HepG2 (cell line): ENCODE data around the gene NUDT2. TPM values are rescaled to one million over a fixed set of nuclear protein-coding genes. Genes with fewer than 3 reads are reported as not detected.

Experiments
- ARID3A ChIP-seq: IDR thresholded peaks from 2 replicates; pipeline ENCODE4 v1.6.1; 2012; ENCODE audit warnings: low read depth, low read length, improper control_type of control experiment
- ATAD3A ChIP-seq: sonication (generic); formaldehyde crosslinking; IDR thresholded peaks from 2 replicates; pipeline ENCODE4 v1.4.0; 2020; ENCODE audit warnings: missing genetic modification reagents
- CENPT ChIP-seq: sonication (generic); formaldehyde crosslinking; IDR thresholded peaks from 2 replicates; pipeline ENCODE4 v1.8.0; 2022; ENCODE audit warnings: low read depth, mild to moderate bottlenecking, moderate library complexity, missing genetic modification reagents
- CHD4 ChIP-seq: fragments of 200-600 bp; sonication (generic); IDR thresholded peaks from 2 replicates; pipeline ENCODE4 v1.7.0; 2017; ENCODE audit warnings: mild to moderate bottlenecking, low read length, borderline replicate concordance
- ELF4 ChIP-seq: sonication (generic); formaldehyde crosslinking; IDR thresholded peaks from 2 replicates; pipeline ENCODE4 v1.5.0; 2020; ENCODE audit warnings: missing genetic modification reagents, mild to moderate bottlenecking, moderate library complexity, borderline replicate concordance
- HNRNPK ChIP-seq: fragments of 200-400 bp; formaldehyde crosslinking; IDR thresholded peaks from 2 replicates; pipeline ENCODE4 v1.6.1; 2018; ENCODE audit warnings: low read length, low read depth, moderate library complexity, mild to moderate bottlenecking; ENCODE audit not compliant: poor library complexity, severe bottlenecking
- KDM5A ChIP-seq: fragments of 200-600 bp; sonication (generic); IDR thresholded peaks from 2 replicates; pipeline ENCODE4 v1.7.0; 2018; ENCODE audit warnings: antibody characterized with exemption, mild to moderate bottlenecking, low read length, borderline replicate concordance
- NFYB ChIP-seq: sonication (generic); formaldehyde crosslinking; IDR thresholded peaks from 2 replicates; pipeline ENCODE4 v1.4.0; 2020; ENCODE audit warnings: missing genetic modification reagents
- POGK ChIP-seq: sonication (generic); formaldehyde crosslinking; conservative IDR thresholded peaks from 2 replicates; pipeline ENCODE4 v1.8.0; 2022; ENCODE audit warnings: mild to moderate bottlenecking, moderate library complexity, missing genetic modification reagents
- RORA ChIP-seq: sonication (generic); formaldehyde crosslinking; IDR thresholded peaks from 2 replicates; pipeline ENCODE4 v1.5.0; 2020; ENCODE audit warnings: mild to moderate bottlenecking, missing genetic modification reagents, moderate library complexity
- SALL2 ChIP-seq: sonication (generic); formaldehyde crosslinking; IDR thresholded peaks from 2 replicates; pipeline ENCODE4 v1.8.1; 2023; ENCODE audit warnings: mild to moderate bottlenecking, missing genetic modification reagents, inconsistent platforms
- SIN3B ChIP-seq: fragments of 150-350 bp; IDR thresholded peaks from 2 replicates; pipeline ENCODE4 v1.6.1; 2014; ENCODE audit warnings: low read length
- SIX1 ChIP-seq: sonication (generic); formaldehyde crosslinking; IDR thresholded peaks from 2 replicates; pipeline ENCODE4 v1.4.0; 2020; ENCODE audit warnings: missing genetic modification reagents, borderline replicate concordance
- SOX6 ChIP-seq, 2 experiments: fragments of 450-650 bp in 1 of 2; sonication (generic) in 1 of 2; formaldehyde crosslinking in 1 of 2; IDR thresholded peaks; 2 replicates each; pipeline versions ENCODE4 v1.4.0 to v1.6.1; 2017 to 2020; ENCODE audit warnings: antibody characterized with exemption in 1 of 2, mild to moderate bottlenecking in 1 of 2, missing genetic modification reagents in 1 of 2
- TEAD3 ChIP-seq: optimal IDR thresholded peaks from 2 replicates; pipeline ENCODE3; 2016; ENCODE audit warnings: borderline replicate concordance
- TRIM24 ChIP-seq: sonication (generic); formaldehyde crosslinking; IDR thresholded peaks from 2 replicates; pipeline ENCODE4 v1.8.0; 2022; ENCODE audit warnings: mild to moderate bottlenecking, missing genetic modification reagents
- ZNF124 ChIP-seq: sonication (generic); formaldehyde crosslinking; IDR thresholded peaks from 2 replicates; pipeline ENCODE4 v1.4.0; 2020; ENCODE audit warnings: missing genetic modification reagents
- ZNF331 ChIP-seq: sonication (generic); formaldehyde crosslinking; IDR thresholded peaks from 2 replicates; pipeline ENCODE4 v1.4.0; 2020; ENCODE audit warnings: missing genetic modification reagents
- ZNF335 ChIP-seq: sonication (generic); formaldehyde crosslinking; IDR thresholded peaks from 2 replicates; pipeline ENCODE4 v1.4.0; 2020; ENCODE audit warnings: missing genetic modification reagents
- ZNF451 ChIP-seq: sonication (generic); formaldehyde crosslinking; IDR thresholded peaks from 2 replicates; pipeline ENCODE4 v1.5.0; 2020; ENCODE audit warnings: mild to moderate bottlenecking, missing genetic modification reagents
- ZNF512 ChIP-seq: sonication (generic); formaldehyde crosslinking; IDR thresholded peaks from 2 replicates; pipeline ENCODE4 v1.4.0; 2020; ENCODE audit warnings: mild to moderate bottlenecking, missing genetic modification reagents
- ZNF563 ChIP-seq: sonication (generic); formaldehyde crosslinking; IDR thresholded peaks from 2 replicates; pipeline ENCODE4 v1.8.0; 2022; ENCODE audit warnings: mild to moderate bottlenecking, moderate library complexity, missing genetic modification reagents
- ZNF576 ChIP-seq: sonication (generic); formaldehyde crosslinking; IDR thresholded peaks from 2 replicates; pipeline ENCODE4 v1.4.0; 2020; ENCODE audit warnings: mild to moderate bottlenecking, missing genetic modification reagents
- ZNF772 ChIP-seq: sonication (generic); formaldehyde crosslinking; IDR thresholded peaks from 2 replicates; pipeline ENCODE4 v1.5.0; 2020; ENCODE audit warnings: mild to moderate bottlenecking, missing genetic modification reagents
- polyA plus RNA-seq, 8 experiments: library from polyadenylated mRNA; depleted of rRNA in 3 of 8; stranded (reverse) in 7 of 8; unstranded in 1 of 8; fragments of >200 nt; fragmentation: Illumina TruSeq in 4 of 8; extraction: Trizol in 4 of 8; gene quantifications; 2 replicates each; pipeline versions ENCODE4 v1.2.1 to v1.2.3, GENCODE V29; 2011 to 2016; ENCODE audit warnings: low read depth in 4 of 8, missing spikeins in 1 of 8, mixed read lengths in 1 of 8; ENCODE audit not compliant: insufficient read depth in 1 of 8
- total RNA-seq, 5 experiments: library from RNA; depleted of rRNA; stranded (reverse); fragments of >200 nt; fragmentation: Illumina TruSeq; extraction: Trizol; gene quantifications; 2 replicates each; pipeline ENCODE4 v1.2.3, GENCODE V29; 2016; ENCODE audit warnings: low read depth in 1 of 5

NUDT2 gene
- total and polyA plus RNA-seq, 2 of the 13 experiments (the other 11 are each of a cell fraction or from before 2014, with no cell fraction given): 19.9 to 24.6 TPM

- TF ChIP-seq ZNF451 (CRISPR knock-in tag) (no peak), SIX1 (CRISPR knock-in tag) (peak; percentile 62; the same call in 1 of the 2 replicates), CHD4 (peak; percentile 70; the same call in 1 of the 2 replicates), ZNF124 (0 out of 2 replicates have a peak, but pooled peaks have one; percentile 52), RORA (no peak), CENPT (CRISPR knock-in tag) (no peak), POGK (CRISPR knock-in tag) (no peak; the same call in 1 of the 2 replicates), ZNF335 (0 out of 2 replicates have a peak, but pooled peaks have one; percentile 87), ATAD3A (no peak), NFYB (CRISPR knock-in tag) (no peak), TEAD3 (CRISPR knock-in tag) (peak; percentile 64), ZNF563 (CRISPR knock-in tag) (no peak), ZNF576 (CRISPR knock-in tag) (no peak), ZNF331 (CRISPR knock-in tag) (peak; percentile 69; the same call in 1 of the 2 replicates), ARID3A (no peak), ELF4 (no peak), SALL2 (no peak), KDM5A (no peak), SOX6 (IDR thresholded peaks at IDR 0.05) (no peak), SOX6 (CRISPR knock-in tag; IDR thresholded peaks at IDR 0.05) (peak; percentile 84), TRIM24 (CRISPR knock-in tag) (no peak), SIN3B (no peak), ZNF512 (CRISPR knock-in tag) (no peak), ZNF772 (CRISPR knock-in tag) (peak; percentile 77; the same call in 1 of the 2 replicates), HNRNPK (no peak)
These were observed 45.7 kb downstream of the NUDT2 start (continued) for GRCh38 chr9:34374905-34375552.
